Activated naive CD4-positive, alpha-beta T cell treated with anti-CD3 and anti-CD28 coated beads for 36 hours (primary cell): Measurements from ENCODE around the gene BPI. TPM values are rescaled to one million over a fixed set of nuclear protein-coding genes. Genes with fewer than 3 reads are reported as not detected.
A peak's percentile ranks its signal among the peaks of the same experiment; 100 is the strongest.
"Not testable (repeated sequence)": the region's sequence is repeated elsewhere in the genome, so short reads cannot be mapped to it uniquely, and the experiment has no call there.

Source experiments
- CTCF ChIA-PET: fragments of 350-600 bp; sonication (Branson Sonifier 250); formaldehyde crosslinking; loops from one replicate; lab custom pipeline; 2021; ENCODE audit warnings: antibody characterized with exemption; lab: Charles Lee
- DNase-seq: peaks from one replicate; pipeline ENCODE4 v3.0.0-alpha.2; 2020
- H3K27ac Mint-ChIP-seq: one replicate; pipeline ENCODE4 v1.8.0; 2021; ENCODE audit warnings: mild to moderate bottlenecking, mixed read lengths
- H3K27me3 Mint-ChIP-seq: one replicate; pipeline ENCODE4 v1.8.0; 2021; ENCODE audit warnings: low read depth, mixed read lengths
- H3K36me3 Mint-ChIP-seq: one replicate; pipeline ENCODE4 v1.8.0; 2021; ENCODE audit warnings: low read depth, mixed read lengths
- H3K4me1 Mint-ChIP-seq: one replicate; pipeline ENCODE4 v1.8.0; 2021; ENCODE audit warnings: low read depth, mixed read lengths
- H3K4me3 Mint-ChIP-seq: one replicate; pipeline ENCODE4 v1.8.0; 2021; ENCODE audit warnings: mild to moderate bottlenecking, moderate library complexity, mixed read lengths
- H3K9me3 Mint-ChIP-seq: one replicate; pipeline ENCODE4 v1.8.0; 2021; ENCODE audit warnings: mixed read lengths
- intact Hi-C: fragments of 100-400 bp; cut with micrococcal nuclease; formaldehyde crosslinking; loops from one replicate; pipeline ENCODE4 v1.15.1; 2023
- total RNA-seq, 2 experiments: library from RNA; stranded (reverse); gene quantifications; one replicate each; pipeline ENCODE4 v1.2.3, GENCODE V29; 2021

The BPI gene
- total RNA-seq, 2 experiments from 2014 or later = not detected

DNA sequence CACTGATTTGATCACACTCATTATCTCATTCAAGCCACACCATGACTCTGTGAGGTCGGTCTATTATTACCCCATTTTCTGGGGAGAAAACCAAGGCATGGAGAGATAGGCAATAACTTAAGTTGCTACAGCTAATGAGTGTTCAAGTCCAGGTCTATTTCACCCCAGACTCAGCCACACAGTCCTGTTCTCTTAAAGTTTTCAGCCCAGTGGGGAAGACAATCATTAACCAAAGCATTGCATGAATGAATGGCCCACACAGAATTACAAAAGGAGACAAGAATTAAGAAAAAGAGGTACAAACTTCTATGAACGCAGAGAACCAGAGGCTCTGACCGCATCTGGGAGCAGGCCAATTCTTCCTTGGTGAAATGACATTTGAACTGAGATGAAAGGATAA, 7.1 kb downstream of the BPI start:
- CTCF ChIA-PET = no interaction called here
- H3K4me1 Mint-ChIP-seq = no peaks in the 10 kb centered on the region
- intact Hi-C loops = no loop called here
- no peaks in the 10 kb centered on the region for H3K9me3 Mint-ChIP-seq
- DNase-seq = no peak
- peaks cover 12% of the 10 kb centered on the region for H3K27me3 Mint-ChIP-seq
- no peak overlapping the region for H3K27ac Mint-ChIP-seq
- no peaks in the 10 kb centered on the region for H3K36me3 Mint-ChIP-seq
- no peak overlapping the region for H3K4me3 Mint-ChIP-seq

DNA sequence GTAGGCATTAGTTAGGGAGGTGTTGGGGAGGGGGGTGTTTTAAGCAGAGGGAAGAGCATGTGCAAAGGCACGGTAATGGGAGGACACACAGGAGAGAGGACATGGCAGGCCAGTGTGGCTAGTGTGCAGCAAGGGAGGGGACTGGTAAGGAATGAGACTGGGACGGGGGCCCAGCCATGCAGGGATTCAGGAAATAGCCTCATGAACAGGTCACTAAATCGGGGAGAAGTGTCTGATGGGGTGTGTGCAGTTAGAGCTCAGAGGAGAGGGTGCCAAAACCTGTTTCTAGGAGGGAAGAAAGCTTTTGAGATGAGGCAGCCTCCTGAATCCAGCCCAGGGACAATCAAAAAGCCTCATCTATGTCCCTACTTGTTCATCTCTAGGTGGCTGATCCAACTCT, 7.5 kb downstream of the BPI start:
- H3K27me3 Mint-ChIP-seq = peaks cover 11% of the 10 kb centered on the region
- H3K4me1 Mint-ChIP-seq = no peaks in the 10 kb centered on the region
- H3K4me3 Mint-ChIP-seq = no peak overlapping the region
- no peaks in the 10 kb centered on the region for H3K36me3 Mint-ChIP-seq
- no peaks in the 10 kb centered on the region for H3K9me3 Mint-ChIP-seq
- intact Hi-C loops = no loop called here
- no peak overlapping the region for H3K27ac Mint-ChIP-seq
- CTCF ChIA-PET = no interaction called here
- no peak for DNase-seq

DNA sequence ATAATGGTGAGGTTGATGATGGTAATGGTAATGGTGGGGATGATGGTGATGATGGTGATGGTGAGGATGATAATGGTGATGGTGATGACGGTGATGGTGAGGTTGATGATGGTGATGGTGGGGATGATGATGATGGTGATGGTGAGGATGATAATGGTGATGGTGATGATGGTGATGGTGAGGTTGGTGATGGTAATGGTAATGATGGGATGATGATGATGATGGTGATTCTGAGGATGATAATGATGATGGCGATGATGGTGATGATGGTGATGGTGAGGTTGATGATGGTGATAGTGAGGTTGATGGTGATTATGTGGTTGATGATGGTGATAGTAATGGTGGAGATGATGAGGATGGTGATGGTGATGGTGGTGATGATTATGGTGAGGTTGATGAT, 9.7 kb downstream of the BPI start:
- no peaks in the 10 kb centered on the region for H3K36me3 Mint-ChIP-seq
- H3K27me3 Mint-ChIP-seq = peaks cover 9% of the 10 kb centered on the region
- no peak overlapping the region for H3K4me3 Mint-ChIP-seq
- no peaks in the 10 kb centered on the region for H3K4me1 Mint-ChIP-seq
- CTCF ChIA-PET = no interaction called here
- H3K27ac Mint-ChIP-seq = no peak overlapping the region
- no peak for DNase-seq
- H3K9me3 Mint-ChIP-seq = no peaks in the 10 kb centered on the region
- intact Hi-C loops = no loop called here

DNA sequence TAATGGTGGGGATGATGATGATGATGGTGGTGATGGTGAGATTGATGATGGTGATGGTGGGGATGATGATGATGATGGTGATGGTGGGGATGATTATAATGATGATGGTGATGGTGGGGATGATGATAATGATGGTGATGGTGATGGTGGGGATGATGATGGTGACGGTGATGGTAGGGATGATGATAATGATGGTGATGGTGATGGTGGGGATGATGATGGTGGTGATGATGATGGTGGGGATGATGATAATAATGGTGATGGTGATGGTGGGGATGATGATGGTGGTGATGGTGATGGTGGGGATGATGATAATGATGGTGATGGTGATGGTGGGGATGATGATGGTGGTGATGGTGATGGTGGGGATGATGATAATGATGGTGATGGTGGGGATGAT, 10.4 kb downstream of the BPI start:
- intact Hi-C loops, H3K27ac Mint-ChIP-seq, H3K27me3 Mint-ChIP-seq, H3K36me3 Mint-ChIP-seq, H3K4me1 Mint-ChIP-seq, DNase-seq, H3K9me3 Mint-ChIP-seq, CTCF ChIA-PET, H3K4me3 Mint-ChIP-seq: not testable (repeated sequence)

DNA sequence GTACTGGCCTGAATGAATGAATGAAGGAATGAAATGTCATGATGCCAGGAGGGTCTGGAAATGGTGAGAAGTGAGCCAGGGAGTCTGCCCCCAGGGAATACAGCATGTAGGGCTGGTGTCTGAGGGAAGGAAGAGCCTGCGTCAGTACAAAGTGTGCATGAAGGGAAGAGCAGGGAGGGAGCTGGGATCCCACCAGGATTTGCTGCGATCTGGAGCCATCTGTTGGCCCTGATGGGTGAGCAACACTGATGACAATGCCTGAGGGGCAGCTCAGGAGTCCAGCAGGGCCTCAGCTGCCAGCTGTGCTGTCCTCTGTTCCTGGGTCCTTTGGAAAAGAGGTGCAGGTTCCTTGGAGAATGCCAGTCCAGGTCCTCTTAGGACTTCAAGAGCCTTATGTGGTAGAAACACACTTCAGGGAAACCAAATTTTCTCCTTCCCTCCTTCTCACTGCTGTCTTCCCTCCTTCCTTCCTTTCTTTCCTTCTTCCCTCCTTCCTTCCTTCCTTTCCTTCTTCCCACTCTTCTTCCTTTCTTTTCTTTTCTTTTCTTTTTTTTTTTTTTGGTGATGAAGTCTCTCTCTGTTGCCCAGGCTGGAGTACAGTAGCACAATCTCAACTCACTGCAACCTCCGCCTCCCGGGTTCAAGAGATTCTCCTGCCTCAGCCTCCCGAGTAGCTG, 11.5 kb downstream of the BPI start:
- Mint-ChIP-seq H3K27ac (no peak overlapping the region), H3K36me3 (no peaks in the 10 kb centered on the region)

DNA sequence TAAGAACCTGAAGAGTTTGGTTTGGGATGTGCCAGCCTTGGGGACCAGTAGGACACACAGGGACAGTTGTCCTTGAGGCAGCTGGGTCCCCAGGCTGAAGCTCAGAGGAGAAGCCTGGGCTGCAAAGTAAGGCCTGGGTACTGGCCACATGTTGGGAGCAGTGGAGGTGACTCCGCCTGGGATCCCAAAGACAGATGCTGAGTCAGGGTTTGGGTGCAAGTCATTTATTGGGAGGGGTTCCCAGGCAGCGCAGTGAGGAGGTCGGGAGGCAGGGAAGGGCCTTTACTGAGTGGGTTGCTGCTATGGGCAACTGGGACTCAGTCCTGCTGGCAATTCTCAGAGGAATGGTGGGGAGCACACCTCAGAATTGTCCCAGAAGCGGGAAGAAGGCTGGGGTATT, 12.4 kb downstream of the BPI start:
- H3K9me3 Mint-ChIP-seq = no peaks in the 10 kb centered on the region
- H3K4me1 Mint-ChIP-seq = no peaks in the 10 kb centered on the region
- no peak for DNase-seq
- H3K27ac Mint-ChIP-seq = no peak overlapping the region
- no peaks in the 10 kb centered on the region for H3K36me3 Mint-ChIP-seq
- CTCF ChIA-PET = interaction anchor here (0.8 to 1.8 kb wide), 2 partner anchors 11 to 74 kb away, joined by 3 to 5 read pairs; no protein-coding TSS in a partner anchor
- no peak overlapping the region for H3K4me3 Mint-ChIP-seq
- H3K27me3 Mint-ChIP-seq = peaks cover 20% of the 10 kb centered on the region
- intact Hi-C loops = no loop called here

More for the DNA sequence above, 11.5 kb downstream of the BPI start:
- CTCF ChIA-PET = no interaction called here
- no peak for DNase-seq
- no peaks in the 10 kb centered on the region for H3K9me3 Mint-ChIP-seq
- intact Hi-C loops = no loop called here
- H3K27me3 Mint-ChIP-seq = peaks cover 15% of the 10 kb centered on the region
- H3K4me1 Mint-ChIP-seq = no peaks in the 10 kb centered on the region
- no peak overlapping the region for H3K4me3 Mint-ChIP-seq

DNA sequence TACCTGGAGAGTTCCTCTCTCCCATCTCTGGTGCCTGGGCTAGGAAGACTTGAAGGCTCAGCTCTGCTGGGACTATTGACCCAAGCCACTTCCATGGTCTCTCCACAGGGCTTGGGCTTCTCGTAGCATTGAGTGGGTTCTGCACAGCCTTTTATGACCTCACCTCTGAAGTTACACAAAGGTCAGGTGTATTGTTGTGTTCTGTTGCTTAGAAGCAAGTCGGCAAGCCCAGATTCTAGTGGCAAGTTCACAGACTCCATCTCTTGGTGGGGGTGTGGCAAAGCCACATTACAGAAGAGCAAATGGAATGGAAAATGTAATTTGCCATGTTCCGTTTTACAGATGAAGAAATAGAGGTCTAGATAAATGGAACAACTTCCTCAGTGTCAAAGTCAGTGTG, 13.5 kb downstream of the BPI start:
- Mint-ChIP-seq H3K27ac (no peak overlapping the region), H3K4me3 (no peak overlapping the region), H3K4me1 (no peaks in the 10 kb centered on the region), H3K9me3 (no peaks in the 10 kb centered on the region), H3K27me3 (peaks cover 24% of the 10 kb centered on the region), H3K36me3 (no peaks in the 10 kb centered on the region)
- CTCF ChIA-PET = interaction anchor here (1.8 kb wide), 1 partner anchor 12 kb away, joined by 5 read pairs; no protein-coding TSS in a partner anchor
- intact Hi-C loops = no loop called here
- no peak for DNase-seq

DNA sequence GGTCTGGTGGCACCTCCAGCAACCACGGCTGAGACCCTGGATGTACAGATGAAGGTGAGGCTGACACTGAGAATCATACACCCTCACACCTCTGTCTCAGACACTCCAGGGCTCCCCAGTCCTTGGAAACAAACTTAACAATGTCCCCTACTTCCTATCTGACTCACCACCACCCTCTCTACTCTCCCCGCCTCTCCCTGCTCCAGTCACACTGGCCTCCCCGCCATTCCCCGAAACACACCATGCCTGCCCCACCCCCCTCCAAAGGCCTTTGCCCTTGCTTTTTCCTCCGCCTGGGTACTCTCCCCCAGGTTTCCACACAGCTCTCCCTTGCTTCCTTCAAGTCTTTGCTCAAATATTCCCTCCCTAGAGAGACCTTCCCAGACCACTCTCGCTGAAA, 16.3 kb downstream of the BPI start:
- Mint-ChIP-seq H3K9me3 (no peaks in the 10 kb centered on the region), H3K27ac (no peak overlapping the region), H3K4me3 (no peak overlapping the region), H3K36me3 (no peaks in the 10 kb centered on the region), H3K4me1 (no peaks in the 10 kb centered on the region), H3K27me3 (peaks cover 26% of the 10 kb centered on the region)
- intact Hi-C loops = no loop called here
- DNase-seq = no peak
- CTCF ChIA-PET = interaction anchor here (0.6 kb wide), 1 partner anchor 54 kb away, joined by 3 read pairs; no protein-coding TSS in a partner anchor

DNA sequence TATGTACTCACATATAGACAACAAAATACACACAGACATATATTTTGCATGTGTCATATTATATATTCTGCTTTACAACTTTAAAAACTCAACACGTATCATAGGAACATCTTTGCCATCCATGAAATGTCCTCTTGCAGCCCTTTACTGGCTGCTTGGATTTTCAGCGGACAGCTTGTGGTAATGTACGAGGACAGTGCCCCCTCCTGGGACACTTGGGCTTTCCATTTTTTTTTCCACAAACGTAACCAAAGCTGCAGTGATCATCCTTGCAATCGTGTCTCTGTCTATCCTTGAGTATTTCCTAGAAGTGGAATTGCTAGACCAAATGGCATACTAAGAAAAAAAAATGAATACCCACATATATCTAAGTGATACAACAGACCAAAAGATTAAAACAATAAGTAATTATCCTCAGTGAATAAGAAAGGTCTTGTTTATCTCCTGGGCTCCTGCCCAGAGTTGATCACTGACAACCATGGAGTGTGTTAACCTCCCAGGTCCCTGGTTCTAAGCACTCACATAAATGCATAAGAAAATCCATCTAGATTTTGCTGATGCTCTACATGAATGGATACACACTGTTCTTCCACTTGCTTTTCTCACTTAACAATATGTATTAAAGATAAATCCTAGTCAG, 18.1 kb downstream of the BPI start:
- H3K4me3 Mint-ChIP-seq = no peak overlapping the region
- CTCF ChIA-PET = interaction anchor here (0.9 kb wide), 1 partner anchor 26 kb away, joined by 3 read pairs; no protein-coding TSS in a partner anchor
- H3K27ac Mint-ChIP-seq = no peak overlapping the region
- DNase-seq = peak; percentile 27
- no peaks in the 10 kb centered on the region for H3K36me3 Mint-ChIP-seq
- intact Hi-C loops = no loop called here
- peaks cover 18% of the 10 kb centered on the region for H3K27me3 Mint-ChIP-seq
- H3K9me3 Mint-ChIP-seq = no peaks in the 10 kb centered on the region
- no peaks in the 10 kb centered on the region for H3K4me1 Mint-ChIP-seq

DNA sequence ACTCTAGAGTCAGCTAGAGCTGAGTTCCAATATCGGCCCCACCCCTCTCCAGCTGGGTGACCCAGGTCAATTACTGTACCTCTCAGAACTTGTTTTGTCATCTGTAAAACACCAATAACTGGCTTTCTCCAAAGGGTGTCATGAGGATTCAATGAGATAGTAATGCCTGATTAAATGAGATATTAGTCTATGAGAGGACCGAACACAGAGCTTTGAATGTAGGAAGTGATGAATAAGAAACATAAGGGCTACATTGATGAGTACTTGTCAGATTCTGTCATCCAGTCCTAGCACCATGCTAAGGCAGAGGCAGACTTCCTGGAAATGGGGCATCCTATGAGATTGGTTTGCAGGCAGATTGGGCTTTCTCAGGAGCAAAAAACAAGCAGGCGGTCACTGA, 20.2 kb downstream of the BPI start:
- H3K36me3 Mint-ChIP-seq = no peaks in the 10 kb centered on the region
- H3K4me3 Mint-ChIP-seq = no peak overlapping the region
- CTCF ChIA-PET = interaction anchor here (0.8 kb wide), 1 partner anchor 110 kb away, joined by 4 read pairs; no protein-coding TSS in a partner anchor
- no peak for DNase-seq
- no peaks in the 10 kb centered on the region for H3K4me1 Mint-ChIP-seq
- intact Hi-C loops = no loop called here
- H3K27me3 Mint-ChIP-seq = peaks cover 18% of the 10 kb centered on the region
- no peaks in the 10 kb centered on the region for H3K9me3 Mint-ChIP-seq
- H3K27ac Mint-ChIP-seq = no peak overlapping the region

DNA sequence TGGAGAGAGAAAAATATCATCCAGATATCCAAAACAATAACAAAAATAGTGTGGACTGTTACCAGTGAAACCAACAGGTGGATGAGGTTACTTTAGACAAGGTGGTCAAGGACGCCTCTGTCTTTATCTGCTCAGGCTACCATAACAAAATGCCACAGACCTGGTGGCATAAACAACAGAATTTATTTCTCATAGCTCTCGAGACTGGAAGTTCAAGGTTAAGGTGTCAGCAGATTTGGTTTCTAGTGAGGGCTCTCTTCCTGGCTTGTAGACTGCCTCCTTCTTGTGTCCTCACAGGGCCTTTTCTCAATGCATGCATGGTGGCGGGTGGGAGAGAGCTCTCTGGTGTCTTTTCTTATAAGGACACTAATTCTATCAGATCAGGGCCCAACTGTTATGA, 21.2 kb downstream of the BPI start:
- H3K9me3 Mint-ChIP-seq = no peaks in the 10 kb centered on the region
- no peaks in the 10 kb centered on the region for H3K36me3 Mint-ChIP-seq

DNA sequence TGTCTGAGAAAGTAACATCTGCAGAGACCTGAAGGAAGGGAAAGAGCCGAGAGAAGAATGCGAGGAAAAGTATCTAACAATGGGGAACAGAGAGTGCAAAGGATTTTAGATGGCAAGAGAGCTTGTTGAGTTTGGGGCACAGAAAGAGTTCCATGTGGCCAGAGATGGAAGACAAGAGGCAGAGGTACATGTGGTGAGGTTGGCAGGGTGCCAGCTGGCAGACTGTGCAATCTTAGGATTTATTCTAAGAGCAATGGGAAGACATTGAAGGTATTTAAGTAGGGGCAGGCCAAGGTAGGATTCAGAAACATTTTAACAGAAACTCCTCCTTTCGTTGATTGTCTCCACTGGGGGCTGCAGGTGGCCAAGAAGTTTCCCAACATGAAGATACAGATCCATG, 21.9 kb downstream of the BPI start:
- CTCF ChIA-PET = no interaction called here
- no peaks in the 10 kb centered on the region for H3K9me3 Mint-ChIP-seq
- no peak overlapping the region for H3K27ac Mint-ChIP-seq
- intact Hi-C loops = no loop called here
- no peak overlapping the region for H3K4me3 Mint-ChIP-seq
- no peaks in the 10 kb centered on the region for H3K4me1 Mint-ChIP-seq
- no peaks in the 10 kb centered on the region for H3K36me3 Mint-ChIP-seq
- no peak for DNase-seq
- peaks cover 10% of the 10 kb centered on the region for H3K27me3 Mint-ChIP-seq

More for the DNA sequence above, 21.2 kb downstream of the BPI start:
- no peak overlapping the region for H3K4me3 Mint-ChIP-seq
- H3K27me3 Mint-ChIP-seq = peaks cover 14% of the 10 kb centered on the region
- intact Hi-C loops = no loop called here
- CTCF ChIA-PET = no interaction called here
- no peak for DNase-seq
- no peaks in the 10 kb centered on the region for H3K4me1 Mint-ChIP-seq
- H3K27ac Mint-ChIP-seq = no peak overlapping the region

DNA sequence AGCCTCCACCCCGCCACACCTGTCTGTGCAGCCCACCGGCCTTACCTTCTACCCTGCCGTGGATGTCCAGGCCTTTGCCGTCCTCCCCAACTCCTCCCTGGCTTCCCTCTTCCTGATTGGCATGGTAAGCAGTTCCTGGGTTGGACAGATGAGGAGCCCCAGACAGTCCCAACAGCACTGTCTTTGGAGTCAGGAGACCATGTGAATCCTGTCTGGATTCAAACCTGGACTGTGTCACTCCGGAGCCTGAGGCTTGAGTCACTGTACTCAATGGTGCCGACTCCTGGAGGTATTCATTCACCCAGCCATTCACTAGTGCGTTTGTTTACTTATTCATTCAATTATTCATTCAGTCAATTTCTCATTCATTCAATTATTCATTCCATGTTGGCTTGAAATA, 22.4 kb downstream of the BPI start:
- intact Hi-C loops = no loop called here
- H3K9me3 Mint-ChIP-seq = no peaks in the 10 kb centered on the region

More for the DNA sequence above, 22.4 kb downstream of the BPI start:
- CTCF ChIA-PET = no interaction called here
- no peaks in the 10 kb centered on the region for H3K36me3 Mint-ChIP-seq
- DNase-seq = no peak
- no peak overlapping the region for H3K27ac Mint-ChIP-seq
- H3K4me1 Mint-ChIP-seq = no peaks in the 10 kb centered on the region
- H3K4me3 Mint-ChIP-seq = no peak overlapping the region
- peaks cover 9% of the 10 kb centered on the region for H3K27me3 Mint-ChIP-seq
